SU-DHL-6 (cell line): ENCODE results near the gene CACNA2D1.

ENCODE experiments used
- H2AFZ ChIP-seq: fragments of 200-600 bp; sonication (generic); 2 replicates; pipeline ENCODE4 v1.6.1; 2014; ENCODE audit warnings: low read depth, mild to moderate bottlenecking, moderate library complexity, mixed read lengths, antibody characterized with exemption, low read length; ENCODE audit not compliant: severe bottlenecking
- H3F3A ChIP-seq: fragments of 200-600 bp; shearing (Covaris generic); 2 replicates; pipeline ENCODE4 v1.6.0; 2016; ENCODE audit warnings: antibody characterized with exemption, mild to moderate bottlenecking; ENCODE audit not compliant: insufficient read depth
- H3K27ac ChIP-seq: fragments of 200-600 bp; sonication (generic); 2 replicates; pipeline ENCODE4 v1.5.1; 2016; ENCODE audit warnings: low read depth, mild to moderate bottlenecking, low read length, moderate library complexity, mixed read lengths
- H3K27me3 ChIP-seq: fragments of 200-600 bp; sonication (generic), shearing (Covaris generic); 2 replicates; pipeline ENCODE4 v1.6.0; 2014; ENCODE audit warnings: mild to moderate bottlenecking, low read length
- H3K36me3 ChIP-seq: fragments of 200-600 bp; sonication (generic); 2 replicates; pipeline ENCODE4 v1.6.1; 2014; ENCODE audit warnings: mild to moderate bottlenecking, low read length, mixed read lengths
- H3K4me2 ChIP-seq: fragments of 300-600, 200-600 bp; shearing (Covaris generic), sonication (generic); 2 replicates; pipeline ENCODE4 v1.6.0; 2014; ENCODE audit warnings: low read length, low read depth, mild to moderate bottlenecking; ENCODE audit not compliant: poor library complexity, severe bottlenecking
- H3K4me3 ChIP-seq: fragments of 200-600 bp; sonication (generic); 2 replicates; pipeline ENCODE4 v1.5.1; 2014; ENCODE audit warnings: antibody characterized with exemption, low read length, mild to moderate bottlenecking, mixed read lengths; ENCODE audit not compliant: insufficient read depth, poor library complexity, severe bottlenecking
- H3K79me2 ChIP-seq: fragments of 200-600 bp; sonication (generic); 2 replicates; pipeline ENCODE4 v1.6.1; 2014; ENCODE audit warnings: mild to moderate bottlenecking, low read length, moderate library complexity; ENCODE audit not compliant: insufficient read depth
- H3K9ac ChIP-seq: fragments of 200-600 bp; sonication (generic); 2 replicates; pipeline ENCODE4 v1.7.0; 2014; ENCODE audit warnings: mild to moderate bottlenecking, low read length
- H3K9me2 ChIP-seq: fragments of 200-600 bp; sonication (generic); replicated peaks from 2 replicates; pipeline ENCODE4 v1.6.1; 2014; ENCODE audit warnings: low read length; ENCODE audit not compliant: insufficient read depth
- H3K9me3 ChIP-seq: fragments of 200-600 bp; sonication (generic); 2 replicates; pipeline ENCODE4 v1.6.1; 2014; ENCODE audit warnings: low read length, mixed read lengths; ENCODE audit not compliant: insufficient read depth
- H4K20me1 ChIP-seq: fragments of 200-600 bp; sonication (generic); 2 replicates; pipeline ENCODE4 v1.6.1; 2014; ENCODE audit warnings: low read depth, mild to moderate bottlenecking, antibody characterized with exemption, low read length, moderate library complexity, mixed read lengths
- EZH2phosphoT487 ChIP-seq: fragments of 200-600 bp; sonication (generic), shearing (Covaris generic); conservative IDR thresholded peaks from 2 replicates; pipeline ENCODE4 v1.6.1; 2018; ENCODE audit warnings: mild to moderate bottlenecking, antibody characterized with exemption, low read length, moderate library complexity, mixed read lengths
- TF ChIP-seq, protein P1 (sequence below): fragments of 200-600 bp; sonication (generic); IDR thresholded peaks from one replicate; pipeline ENCODE4 v1.5.1; 2017; ENCODE audit warnings: antibody characterized with exemption, mild to moderate bottlenecking, low read length, moderate library complexity; ENCODE audit not compliant: insufficient read depth, poor library complexity, severe bottlenecking

CACNA2D1 gene

DNA sequence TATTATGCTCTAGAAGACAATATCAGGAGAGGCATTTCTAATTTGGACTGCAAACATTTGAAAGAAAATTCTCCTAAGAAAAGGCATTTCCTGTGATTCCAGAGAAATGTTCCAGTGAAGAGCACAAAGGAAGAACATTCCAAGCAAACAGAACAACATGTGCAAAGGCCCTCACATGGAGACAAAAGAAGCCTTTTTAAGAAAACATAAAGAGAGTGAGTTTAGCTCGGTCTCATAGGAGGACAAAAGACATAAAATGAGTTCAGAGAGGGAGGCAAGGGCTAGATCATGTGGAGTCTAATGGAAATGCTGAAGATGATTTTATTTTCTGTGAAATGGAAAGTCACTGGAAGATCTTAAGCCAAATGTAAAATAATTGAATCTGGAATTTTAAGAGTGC is 404.0 kb downstream of the CACNA2D1 start:
- Histone ChIP-seq H3K36me3 (no peaks in the 10 kb centered on the region), H3K4me2 (no peak overlapping the region), H3K27ac (no peak overlapping the region), H4K20me1 (no peaks in the 10 kb centered on the region), H3F3A (no peaks in the 10 kb centered on the region), H2AFZ (no peak overlapping the region), H3K9ac (no peak overlapping the region), H3K4me3 (no peak overlapping the region), H3K9me3 (no peaks in the 10 kb centered on the region), H3K9me2 (no peaks in the 10 kb centered on the region), H3K79me2 (no peaks in the 10 kb centered on the region), H3K27me3 (no peaks in the 10 kb centered on the region; the same call in 1 of the 2 replicates)
- TF ChIP-seq EZH2phosphoT487: no peak
- TF ChIP-seq, protein P1, sequence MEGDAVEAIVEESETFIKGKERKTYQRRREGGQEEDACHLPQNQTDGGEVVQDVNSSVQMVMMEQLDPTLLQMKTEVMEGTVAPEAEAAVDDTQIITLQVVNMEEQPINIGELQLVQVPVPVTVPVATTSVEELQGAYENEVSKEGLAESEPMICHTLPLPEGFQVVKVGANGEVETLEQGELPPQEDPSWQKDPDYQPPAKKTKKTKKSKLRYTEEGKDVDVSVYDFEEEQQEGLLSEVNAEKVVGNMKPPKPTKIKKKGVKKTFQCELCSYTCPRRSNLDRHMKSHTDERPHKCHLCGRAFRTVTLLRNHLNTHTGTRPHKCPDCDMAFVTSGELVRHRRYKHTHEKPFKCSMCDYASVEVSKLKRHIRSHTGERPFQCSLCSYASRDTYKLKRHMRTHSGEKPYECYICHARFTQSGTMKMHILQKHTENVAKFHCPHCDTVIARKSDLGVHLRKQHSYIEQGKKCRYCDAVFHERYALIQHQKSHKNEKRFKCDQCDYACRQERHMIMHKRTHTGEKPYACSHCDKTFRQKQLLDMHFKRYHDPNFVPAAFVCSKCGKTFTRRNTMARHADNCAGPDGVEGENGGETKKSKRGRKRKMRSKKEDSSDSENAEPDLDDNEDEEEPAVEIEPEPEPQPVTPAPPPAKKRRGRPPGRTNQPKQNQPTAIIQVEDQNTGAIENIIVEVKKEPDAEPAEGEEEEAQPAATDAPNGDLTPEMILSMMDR: no peak

DNA sequence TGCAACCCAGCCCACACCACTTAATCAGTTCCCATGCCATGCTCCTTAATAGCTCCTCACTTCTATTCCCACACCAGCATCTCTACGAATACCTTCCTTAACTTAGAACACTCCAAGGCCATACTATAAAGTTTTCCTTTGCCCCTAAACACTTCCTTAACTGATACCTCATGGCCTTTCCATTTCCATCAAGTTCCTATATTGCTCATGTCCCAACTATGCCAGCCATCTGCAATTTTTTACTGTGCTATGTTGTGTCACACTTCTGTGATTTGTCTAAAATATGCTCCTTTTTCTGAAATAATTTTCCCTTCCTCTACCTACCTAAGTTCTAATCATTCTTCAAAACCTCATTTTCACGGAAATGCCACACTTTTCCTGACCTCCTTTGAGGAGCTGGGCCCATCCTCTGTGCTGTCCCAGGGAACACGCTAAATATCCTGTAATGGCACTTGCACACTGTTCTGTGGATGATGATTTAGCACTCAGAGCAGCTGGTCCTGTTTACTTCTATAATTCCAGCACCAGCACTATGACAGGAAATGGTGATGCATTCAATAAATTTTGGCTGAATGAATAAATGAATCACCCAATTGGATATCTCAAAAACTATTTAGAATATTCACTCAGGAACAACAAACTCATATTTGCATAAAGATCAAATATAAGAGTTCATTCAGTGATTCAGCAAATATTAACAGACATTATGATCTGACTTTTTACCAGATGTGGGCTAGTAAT is 407.3 kb downstream of the CACNA2D1 start:
- Histone ChIP-seq H3K4me3 (no peak overlapping the region), H3F3A (no peaks in the 10 kb centered on the region), H3K9ac (no peak overlapping the region), H3K27ac (no peak overlapping the region), H3K9me2 (no peaks in the 10 kb centered on the region), H3K9me3 (no peaks in the 10 kb centered on the region), H2AFZ (no peak overlapping the region), H3K4me2 (no peak overlapping the region), H3K79me2 (no peaks in the 10 kb centered on the region), H4K20me1 (no peaks in the 10 kb centered on the region), H3K27me3 (no peaks in the 10 kb centered on the region; the same call in 1 of the 2 replicates), H3K36me3 (no peaks in the 10 kb centered on the region)
- TF ChIP-seq, protein P1: no peak
- no peak for TF ChIP-seq EZH2phosphoT487

GRCh38 chr7:82035456-82035855 is 408.1 kb downstream of the CACNA2D1 start:
- no peaks in the 10 kb centered on the region for H3K9me3 ChIP-seq
- no peak overlapping the region for H3K4me3 ChIP-seq
- H4K20me1 ChIP-seq: no peaks in the 10 kb centered on the region
- H3K27ac ChIP-seq: no peak overlapping the region
- no peak overlapping the region for H3K4me2 ChIP-seq
- H3K9me2 ChIP-seq: no peaks in the 10 kb centered on the region
- no peaks in the 10 kb centered on the region for H3F3A ChIP-seq
- no peaks in the 10 kb centered on the region for H3K36me3 ChIP-seq
- H2AFZ ChIP-seq: no peak overlapping the region
- TF ChIP-seq EZH2phosphoT487: no peak
- TF ChIP-seq, protein P1: no peak
- no peak overlapping the region for H3K9ac ChIP-seq
- H3K79me2 ChIP-seq: no peaks in the 10 kb centered on the region
- H3K27me3 ChIP-seq: no peaks in the 10 kb centered on the region; the same call in 1 of the 2 replicates
